GM23248 (cell line): ENCODE measurements around the gene ADGRV1.

Experiments
- EZH2 ChIP-seq: fragments of 200-600 bp; sonication (generic); IDR thresholded peaks from 2 replicates; pipeline ENCODE4 v1.6.1; 2018; ENCODE audit warnings: antibody characterized with exemption, mild to moderate bottlenecking; ENCODE audit not compliant: insufficient read depth, poor library complexity, severe bottlenecking
- EZH2phosphoT487 ChIP-seq: fragments of 200-600 bp; sonication (generic); IDR thresholded peaks from 2 replicates; pipeline ENCODE4 v1.6.1; 2018; ENCODE audit warnings: antibody characterized with exemption, moderate library complexity, mild to moderate bottlenecking, low read depth; ENCODE audit not compliant: insufficient read depth

- TF ChIP-seq EZH2phosphoT487 (no peak), EZH2 (no peak)
Measured at GRCh38 chr5:91130759-91131158, 572.2 kb downstream of the ADGRV1 start.
